ENCODE measurements around the gene SH3PXD2B. TPM values are rescaled to one million over a fixed set of nuclear protein-coding genes. Genes with fewer than 3 reads are reported as not detected.

SH3PXD2B gene
- total and polyA plus RNA-seq, 2 of the 4 experiments (the other 2 are of a cell fraction), result 8.2 to 14.4 TPM

GRCh38 chr5:172423379-172424110 is 30.8 kb downstream of the SH3PXD2B start:
- Histone ChIP-seq H2BK5ac (ENCODE audit: low read depth, low read length, poor library complexity, severe bottlenecking) (no peak overlapping the region), H3K79me1 (ENCODE audit: low read depth in 1 of 2, low read length in 2 of 2) (peaks cover 22 to 83% of the 10 kb centered on the region in 2 experiments), H3K4me3 (ENCODE audit: insufficient read depth, low read depth, low read length) (no peak overlapping the region), H3K4me1 (ENCODE audit: control insufficient read depth, insufficient read depth, low read length) (peaks cover 34% of the 10 kb centered on the region), H3K9me3 (ENCODE audit: control insufficient read depth, insufficient read depth, low read length) (no peaks in the 10 kb centered on the region), H2AK9ac (replicated peaks; ENCODE audit: low read depth, low read length, poor library complexity) (no peak overlapping the region), H3K4me2 (ENCODE audit: low read depth, low read length) (no peak overlapping the region), H4K8ac (ENCODE audit: low read depth in 2 of 2, low read length in 2 of 2) (no peak overlapping the region), H4K5ac (ENCODE audit: low read depth, low read length) (no peak overlapping the region), H2AK5ac (ENCODE audit: low read depth, low read length) (no peak overlapping the region), H2BK120ac (ENCODE audit: low read depth, low read length) (no peak overlapping the region), H3K9ac (ENCODE audit: low read depth, low read length) (no peak overlapping the region), H3K23ac (ENCODE audit: low read depth, low read length) (no peak overlapping the region), H3K27ac (ENCODE audit: insufficient read depth, low read length) (no peak overlapping the region), H2AFZ (replicated peaks; ENCODE audit: low read length, poor library complexity) (no peak overlapping the region), H4K91ac (ENCODE audit: insufficient read depth, low read depth, low read length) (no peak overlapping the region), H3K27me3 (ENCODE audit: control insufficient read depth, insufficient read depth, low read length) (no peaks in the 10 kb centered on the region), H3K14ac (replicated peaks; ENCODE audit: low read depth, low read length) (no peak overlapping the region), H3K4ac (ENCODE audit: low read depth, low read length) (no peak overlapping the region), H3K36me3 (ENCODE audit: control insufficient read depth, insufficient read depth, low read length) (peaks cover 26% of the 10 kb centered on the region; the same call in 1 of the 2 replicates), H4K20me1 (ENCODE audit: insufficient read depth, low read length) (peaks cover 56% of the 10 kb centered on the region), H2BK15ac (ENCODE audit: low read depth, low read length) (no peak overlapping the region), H3K56ac (ENCODE audit: extremely low read depth, insufficient read depth, low read length) (no peak overlapping the region), H2BK20ac (ENCODE audit: low read depth, low read length) (no peak overlapping the region), H3K9me1 (ENCODE audit: insufficient read depth, low read length) (peaks cover 30% of the 10 kb centered on the region; the same call in 1 of the 2 replicates), H3K18ac (ENCODE audit: low read depth, low read length) (no peak overlapping the region)
- in situ Hi-C loops (cut with MboI; ENCODE audit: low sequenced_read_pairs) (no loop called here), intact Hi-C loops (cut with micrococcal nuclease) (no loop called here), dilution Hi-C loops (cut with HindIII; ENCODE audit: low sequenced_read_pairs, unreplicated experiment) (no loop called here)
- TF ChIP-seq FOS (IDR thresholded peaks at IDR 0.05; ENCODE audit: low read depth, low read length) (0 out of 2 replicates have a peak, but pooled peaks have one; percentile 4), USF2 (IDR thresholded peaks at IDR 0.05; ENCODE audit: low read depth, low read length) (peak; percentile 67), NFE2L2 (IDR thresholded peaks at IDR 0.05; ENCODE audit: low read depth, low read length) (no peak)
- 96% methylated on average over 9 of the region's 20 CpGs; no CpG with 5 or more reads in 1 of the 2 experiments for WGBS, 2 experiments (ENCODE audit: extremely low coverage in 2 of 2, insufficient read length in 1 of 2)
- CTCF ChIA-PET, result no interaction called here
- no peak for ATAC-seq (ENCODE audit: low read depth)
- no peak for DNase-seq
- POLR2A ChIA-PET (ENCODE audit: unreplicated experiment), result no interaction called here
- BruUV-seq (replicated peaks), result no TSS peak

All from IMR-90 (cell line).